M059J (cell line): ENCODE results near the gene CDKN2A. TPM values are rescaled to one million over a fixed set of nuclear protein-coding genes. Genes with fewer than 3 reads are reported as not detected.
A peak's percentile ranks its signal among the peaks of the same experiment; 100 is the strongest.

Experiments
- DNase-seq: peaks from one replicate; pipeline ENCODE4 v3.0.0-alpha.2; 2012; ENCODE audit warnings: low read depth
- total RNA-seq: library from RNA; depleted of rRNA; stranded (reverse); fragments of >200 nt; shearing (Covaris generic); gene quantifications from 2 replicates; pipeline ENCODE4 v1.2.3, GENCODE V29; 2014

CDKN2A gene
- total RNA-seq, 1 experiment from 2014 or later, result 594 TPM

- DNase-seq, result no peak
Observed at GRCh38 chr9:22005702-22006606, 11.8 kb upstream of the CDKN2A start.

- no peak for DNase-seq
Observed at GRCh38 chr9:22005021-22005701, 11.0 kb upstream of the CDKN2A start.

DNA sequence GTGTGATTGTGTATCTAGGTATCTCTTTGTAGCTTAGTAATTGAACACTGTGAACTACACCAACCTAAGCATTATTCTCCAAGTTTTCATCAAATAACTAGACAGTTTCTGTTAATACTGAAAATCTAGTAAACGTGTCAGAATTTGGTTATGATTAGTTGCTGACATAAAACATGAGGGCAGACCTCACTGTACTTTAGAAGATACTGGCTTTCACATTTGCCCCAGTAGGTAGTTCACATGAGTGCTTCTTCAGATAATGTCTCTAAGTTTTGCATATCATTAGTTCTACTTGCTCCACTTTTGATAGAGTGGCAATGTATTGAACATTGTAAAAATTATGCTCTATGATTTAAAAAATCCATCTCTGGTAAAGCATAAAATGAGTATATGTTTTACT, 7.8 kb upstream of the CDKN2A start:
- DNase-seq, result no peak

DNA sequence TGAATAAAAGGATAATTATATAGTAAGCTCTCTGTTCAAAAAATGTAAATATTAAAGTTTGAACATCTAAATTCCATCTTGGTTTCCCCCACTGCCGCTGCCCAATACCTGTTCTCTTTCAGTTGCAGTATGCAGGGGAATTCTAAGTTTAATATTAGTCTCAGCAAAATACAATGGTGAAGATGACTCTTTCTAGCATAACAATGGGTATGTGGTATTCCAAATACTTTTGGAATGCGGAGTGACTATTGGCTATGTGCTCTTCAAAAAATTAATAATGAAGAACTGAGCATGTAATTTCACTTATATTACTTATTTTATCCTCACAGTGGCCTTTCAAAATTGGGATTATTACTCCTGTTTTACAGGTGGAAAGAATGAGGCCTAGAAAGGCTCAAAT, 3.8 kb upstream of the CDKN2A start:
- DNase-seq, result no peak

- no peak for DNase-seq
Observed at GRCh38 chr9:21997480-21997879, 3.3 kb upstream of the CDKN2A start.

DNA sequence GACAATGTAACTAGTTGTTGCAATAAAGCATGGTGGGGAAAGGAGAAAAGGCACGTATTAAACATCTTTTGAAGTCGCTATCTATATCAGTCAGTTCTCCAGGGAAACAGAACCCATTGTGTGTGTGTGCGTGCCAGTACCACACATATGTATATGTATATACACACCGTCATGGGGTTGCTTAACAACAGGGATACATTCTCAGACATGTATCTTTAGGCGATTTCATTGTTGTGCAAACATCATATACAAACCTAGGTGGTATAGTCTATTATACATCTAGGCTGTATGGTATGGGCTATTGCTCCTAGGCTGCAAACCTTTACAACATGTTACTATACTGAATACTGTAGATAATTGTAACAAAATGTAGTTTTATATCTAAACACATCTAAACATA, 2.7 kb upstream of the CDKN2A start:
- no peak for DNase-seq

- DNase-seq, result peak; percentile 38
Observed at GRCh38 chr9:21996438-21996837, 2.2 kb upstream of the CDKN2A start.

DNA sequence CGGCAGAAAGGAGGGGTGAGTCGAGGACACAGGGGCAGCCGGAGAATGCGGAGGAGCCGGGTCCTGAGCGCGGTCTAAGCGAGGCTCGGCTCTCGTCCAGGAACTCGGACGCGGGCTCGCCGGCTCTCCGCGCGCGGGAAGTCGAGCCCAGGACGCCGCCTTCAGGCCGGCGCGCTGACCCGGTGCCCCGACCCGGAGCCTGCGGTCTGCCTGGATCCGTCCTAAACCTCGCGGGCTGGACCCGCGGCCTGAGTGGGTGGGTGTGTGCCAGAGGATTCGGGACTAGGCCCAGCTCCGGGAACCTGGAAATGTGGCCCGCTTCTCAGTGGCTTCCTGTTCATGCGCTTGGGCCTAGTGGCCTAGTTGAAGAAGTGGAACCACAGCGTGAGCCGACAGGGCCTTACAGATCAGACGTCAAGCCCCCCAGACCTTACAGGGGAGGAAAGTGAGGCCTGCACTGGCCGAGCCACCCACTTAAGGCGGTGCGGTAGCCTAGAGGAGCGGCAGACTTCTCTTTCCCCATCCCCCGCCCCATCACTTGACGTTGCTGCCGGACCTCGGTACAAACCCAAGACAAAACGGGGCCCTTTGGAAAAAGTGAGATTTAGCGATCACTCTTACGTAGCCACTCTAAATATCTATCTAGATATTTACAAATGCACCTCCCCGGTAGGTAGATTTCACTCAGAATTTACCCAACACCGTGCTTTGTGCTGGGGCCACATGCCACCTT, 1.6 kb upstream of the CDKN2A start:
- no peak for DNase-seq

DNA sequence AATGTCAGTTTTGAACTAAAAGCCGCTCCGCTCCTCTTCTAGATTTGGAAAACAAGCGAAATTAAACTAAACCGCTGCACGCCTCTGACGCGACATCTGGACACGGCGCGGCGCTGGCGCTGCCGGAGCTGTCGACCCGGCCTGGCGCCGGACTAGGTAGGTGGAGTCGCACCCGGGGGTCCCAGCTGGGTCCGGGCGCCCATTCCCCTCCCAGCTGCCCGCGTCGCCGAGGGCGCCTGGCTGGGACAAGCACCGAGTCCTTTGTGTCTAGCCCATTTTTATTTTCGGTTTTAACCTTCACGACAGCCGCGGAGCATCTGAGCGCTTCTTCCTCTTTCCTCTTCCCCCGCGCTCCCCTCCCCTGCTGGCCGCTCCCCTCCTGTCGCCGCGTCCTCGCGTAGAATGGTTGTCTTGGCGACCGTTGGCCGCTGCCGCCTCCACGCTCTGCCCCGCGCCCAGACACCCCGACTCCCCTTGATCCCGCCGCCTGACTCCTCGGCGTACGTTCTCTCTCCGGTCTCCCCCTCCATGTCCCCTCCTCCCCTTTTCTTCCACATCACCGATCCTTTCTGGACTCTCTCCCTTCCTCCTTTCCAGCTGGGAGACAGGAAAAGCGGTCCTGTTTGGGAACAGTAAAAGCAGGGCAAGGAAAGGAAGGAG, 944 bp upstream of the CDKN2A start:
- peak; percentile 90 for DNase-seq

DNA sequence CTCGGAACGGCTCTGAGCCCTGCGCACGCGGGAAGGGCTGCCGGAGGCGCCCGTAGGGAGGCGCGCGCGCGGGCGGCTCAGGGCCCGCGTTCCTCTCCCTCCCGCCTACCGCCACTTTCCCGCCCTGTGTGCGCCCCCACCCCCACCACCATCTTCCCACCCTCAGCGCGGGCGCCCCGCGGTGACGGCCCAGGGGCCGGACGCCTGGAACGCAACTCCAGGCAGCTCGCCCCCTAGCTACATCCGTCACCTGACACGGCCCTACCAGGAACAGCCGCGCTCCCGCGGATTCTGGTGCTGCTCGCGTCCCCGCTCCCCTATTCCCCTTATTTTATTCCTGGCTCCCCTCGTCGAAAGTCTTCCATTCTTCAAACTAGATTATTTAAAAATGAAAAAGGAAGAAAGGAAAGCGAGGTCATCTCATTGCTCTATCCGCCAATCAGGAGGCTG, 389 bp upstream of the CDKN2A start, which contains the start of gene CDKN2B-AS1:
TSS of gene CDKN2B-AS1 (plus strand) at position 236 of the 450 bp plus-strand sequence.
- peak; percentile 93 for DNase-seq

GRCh38 chr9:21993007-21993406, 1.2 kb downstream of the CDKN2A start:
- DNase-seq, result no peak

DNA sequence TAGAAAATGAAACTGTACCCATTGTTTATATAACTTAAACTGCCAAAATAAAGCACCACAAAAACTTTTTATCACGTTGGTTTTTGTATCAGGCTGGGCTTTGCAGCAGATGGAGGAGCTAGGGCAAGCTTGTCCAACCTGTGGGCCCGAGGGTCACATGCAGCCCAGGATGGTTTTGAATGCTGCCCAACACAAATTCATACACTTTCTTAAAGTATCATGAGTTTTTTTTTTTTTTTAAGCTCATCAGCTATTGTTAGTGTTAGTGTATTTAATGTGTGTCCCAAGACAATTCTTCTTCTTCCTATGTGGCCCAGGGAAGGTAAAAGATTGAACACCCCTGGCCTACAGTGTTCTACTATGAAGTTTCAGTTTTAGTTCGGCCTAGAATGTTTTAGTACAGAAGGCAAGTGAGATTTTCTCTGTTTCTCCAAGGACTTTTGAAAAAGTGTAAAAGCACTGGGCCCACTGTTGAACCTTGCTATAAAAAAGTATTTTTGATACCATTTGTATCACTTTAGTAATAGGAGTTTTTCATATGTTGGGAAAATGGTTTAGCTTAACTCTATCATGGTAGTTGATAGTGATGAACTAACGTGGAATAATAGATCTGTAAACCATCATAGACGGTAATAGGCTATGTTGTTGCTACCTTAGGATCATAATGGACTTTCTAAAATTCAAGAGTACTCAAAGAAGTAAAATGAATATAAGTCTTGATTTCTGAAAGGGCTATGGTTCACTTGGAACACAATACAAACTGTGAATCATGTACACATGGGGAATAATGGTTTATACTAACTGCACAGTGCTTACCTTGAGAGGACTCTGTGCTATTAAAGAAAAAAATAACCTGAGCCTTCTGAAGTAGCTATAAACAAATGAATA, 2.9 kb downstream of the CDKN2A start:
- DNase-seq, result peak; percentile 52

DNA sequence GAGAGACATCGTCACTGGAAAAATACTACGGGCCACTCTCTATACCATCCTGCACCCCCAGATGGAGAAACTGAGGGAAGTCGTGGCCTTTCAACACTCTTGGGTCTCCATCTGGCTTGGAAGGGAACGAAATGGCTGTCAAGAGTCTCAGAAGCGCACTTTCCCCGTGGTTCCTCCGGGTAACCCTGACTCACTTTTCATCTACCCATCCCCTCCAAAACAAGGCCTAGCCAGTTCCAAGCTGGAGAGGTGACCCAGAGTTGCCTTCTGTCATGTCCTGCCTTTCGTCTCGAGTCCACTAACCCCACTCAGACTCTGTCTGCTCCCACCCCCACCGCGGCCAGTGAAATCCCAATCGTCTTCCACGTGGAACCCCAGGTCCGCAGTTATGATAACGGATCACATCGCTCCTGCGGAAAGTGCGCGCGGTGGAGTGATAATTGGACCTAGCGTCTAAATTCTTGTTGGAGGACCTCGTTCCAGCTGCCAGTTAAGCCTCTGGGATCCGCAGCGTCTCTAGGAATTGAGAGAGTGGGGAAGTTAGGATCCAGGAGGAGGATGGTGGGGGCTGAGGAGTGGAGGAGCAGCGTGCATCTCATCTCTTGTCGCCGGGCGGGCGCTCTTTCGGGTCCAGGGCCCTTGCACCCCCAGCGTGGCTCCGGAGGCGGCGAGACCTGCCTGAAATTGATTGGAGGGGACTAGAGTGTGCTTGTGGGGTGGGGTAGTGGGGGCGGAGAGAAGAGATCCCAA, 4.6 kb downstream of the CDKN2A start:
- no peak for DNase-seq

DNA sequence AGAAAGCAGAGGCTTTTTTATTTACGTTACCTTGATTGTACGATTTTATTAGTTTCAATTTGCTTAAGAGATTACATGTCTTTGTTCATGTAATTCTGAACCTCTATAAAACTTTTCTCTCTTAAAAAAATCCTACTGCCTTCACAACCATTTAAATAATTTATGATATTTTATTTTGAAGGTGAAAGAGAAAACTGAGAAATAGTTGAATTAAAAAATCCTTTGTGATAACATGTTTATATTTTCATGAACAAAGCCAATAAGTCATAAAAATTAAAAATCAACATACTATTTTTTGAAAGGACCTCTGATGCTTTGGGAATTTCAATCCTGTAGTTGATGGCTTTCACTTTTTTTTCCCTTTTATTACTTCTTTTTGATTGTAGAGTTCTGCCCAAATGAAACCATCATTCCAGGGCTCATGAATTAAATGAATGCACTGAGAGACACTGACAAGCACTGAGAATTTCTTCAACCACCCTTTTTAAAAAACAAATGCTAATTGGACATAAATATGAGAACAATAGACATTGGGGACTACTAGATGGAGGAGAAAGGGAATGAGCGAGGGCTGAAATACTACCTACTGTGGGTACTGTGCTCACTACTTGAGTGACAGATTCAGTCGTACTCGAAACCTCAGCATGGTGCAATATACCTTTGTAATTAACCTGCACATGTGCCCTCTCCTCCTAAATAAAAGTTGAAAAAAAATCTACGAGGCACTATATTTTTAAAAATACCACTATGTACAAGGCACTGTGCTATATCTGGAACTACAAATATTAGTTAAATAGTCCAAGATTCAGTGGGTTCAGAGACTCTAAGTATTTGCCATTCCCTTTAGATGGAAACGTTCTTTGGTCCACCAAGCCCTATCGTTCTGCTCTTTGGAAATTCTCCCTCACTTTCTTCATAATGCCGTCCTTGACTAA, 5.9 kb downstream of the CDKN2A start:
- DNase-seq, result peak; percentile 49

DNA sequence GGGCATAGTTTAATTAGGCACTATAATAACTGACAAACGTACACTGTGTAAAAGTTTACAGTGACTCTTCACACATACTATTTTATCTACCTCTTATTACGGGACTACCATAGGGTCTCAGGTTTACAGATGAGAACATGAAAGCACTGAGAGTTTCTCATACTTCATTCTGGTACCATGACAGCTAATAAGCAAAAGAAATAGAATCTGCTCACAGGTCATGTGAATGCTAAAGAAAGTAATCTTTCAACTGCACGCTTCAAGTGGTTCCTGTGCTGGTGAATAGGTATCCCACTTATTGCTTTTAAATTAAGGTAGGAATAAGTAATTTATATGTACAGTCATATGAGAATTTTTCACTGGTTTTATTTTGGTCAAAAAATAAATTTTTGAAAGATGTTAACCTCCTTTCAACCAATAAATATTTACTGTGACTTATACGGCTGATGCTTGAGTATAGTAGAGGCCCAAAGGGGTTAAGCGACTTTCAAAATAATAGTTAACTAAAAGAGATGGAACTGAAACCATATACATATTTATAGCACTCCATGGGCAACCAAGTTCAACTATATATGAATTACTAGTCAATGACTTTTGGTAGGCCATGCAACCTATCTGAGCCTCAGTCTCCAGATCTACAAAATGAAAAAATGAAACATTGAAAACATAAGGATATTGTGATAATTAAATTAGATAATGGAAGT, 8.1 kb downstream of the CDKN2A start:
- no peak for DNase-seq

- no peak for DNase-seq
Observed at GRCh38 chr9:21984101-21984500, 10.1 kb downstream of the CDKN2A start.

DNA sequence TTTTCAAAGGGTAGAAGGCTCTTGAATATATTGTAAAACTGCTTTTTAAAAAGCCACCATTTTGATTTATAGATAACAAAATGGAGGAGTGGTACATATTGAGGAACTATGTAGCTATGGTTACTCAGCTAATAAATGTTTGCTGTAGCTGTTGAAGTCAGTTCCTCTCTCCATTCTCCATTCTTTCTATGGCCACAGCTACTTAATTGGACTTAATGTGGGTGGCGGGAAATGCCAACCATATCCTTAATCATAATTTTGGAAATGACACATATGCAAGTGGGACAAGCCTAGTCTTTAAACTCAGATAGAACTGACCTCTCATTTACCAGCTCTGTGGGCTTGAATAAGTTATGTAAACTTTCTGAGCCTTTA, 10.6 kb downstream of the CDKN2A start:
- DNase-seq, result peak; percentile 40

GRCh38 chr9:21982861-21983560, 11.2 kb downstream of the CDKN2A start:
- no peak for DNase-seq
